Stimulated activated CD4-positive, alpha-beta T cell treated with anti-CD3 and anti-CD28 coated beads, TNF-alpha, amount 100 ng/mL, for 1 hour (primary cell): ENCODE results near the gene SDSL.

Source experiments
- DNase-seq, 3 donors: peaks; one replicate each; pipeline ENCODE4 v3.0.0-alpha.2; 2020; ENCODE audit warnings: low read depth in 3 of 3, low spot score in 1 of 3

The SDSL gene

DNA sequence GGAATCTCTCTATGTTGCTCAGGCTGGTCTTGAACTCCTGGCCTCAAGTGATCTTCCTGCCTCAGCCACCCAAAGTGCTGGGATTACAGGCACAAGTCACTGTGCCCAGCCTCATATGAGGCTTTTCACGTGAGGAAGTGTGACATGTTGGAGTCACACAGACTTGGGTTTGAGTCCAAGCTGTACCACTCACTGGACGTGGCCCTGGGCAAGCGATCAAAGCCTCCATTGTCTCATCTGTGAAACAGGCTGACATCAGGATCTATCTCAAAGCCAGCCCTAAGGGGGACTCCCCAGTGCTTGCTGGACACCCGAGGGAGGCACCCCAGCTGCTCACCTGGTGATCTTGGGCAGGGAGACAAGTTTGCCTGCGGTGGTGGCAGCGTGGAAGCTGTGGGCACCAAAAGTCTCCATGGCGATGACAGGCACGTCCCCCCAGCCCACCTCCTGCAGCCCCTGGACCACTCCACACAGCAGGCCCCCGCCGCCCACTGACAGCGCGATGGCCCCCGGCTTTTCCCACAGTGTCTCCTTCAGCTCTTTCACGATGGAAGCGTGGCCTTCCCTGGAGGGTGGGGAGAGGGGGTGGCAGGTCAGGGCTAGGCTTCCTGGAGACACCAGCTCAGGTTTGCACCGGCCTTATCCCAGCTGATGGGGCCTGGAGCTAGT is 25.2 kb upstream of the SDSL start:
- DNase-seq, result no peak

DNA sequence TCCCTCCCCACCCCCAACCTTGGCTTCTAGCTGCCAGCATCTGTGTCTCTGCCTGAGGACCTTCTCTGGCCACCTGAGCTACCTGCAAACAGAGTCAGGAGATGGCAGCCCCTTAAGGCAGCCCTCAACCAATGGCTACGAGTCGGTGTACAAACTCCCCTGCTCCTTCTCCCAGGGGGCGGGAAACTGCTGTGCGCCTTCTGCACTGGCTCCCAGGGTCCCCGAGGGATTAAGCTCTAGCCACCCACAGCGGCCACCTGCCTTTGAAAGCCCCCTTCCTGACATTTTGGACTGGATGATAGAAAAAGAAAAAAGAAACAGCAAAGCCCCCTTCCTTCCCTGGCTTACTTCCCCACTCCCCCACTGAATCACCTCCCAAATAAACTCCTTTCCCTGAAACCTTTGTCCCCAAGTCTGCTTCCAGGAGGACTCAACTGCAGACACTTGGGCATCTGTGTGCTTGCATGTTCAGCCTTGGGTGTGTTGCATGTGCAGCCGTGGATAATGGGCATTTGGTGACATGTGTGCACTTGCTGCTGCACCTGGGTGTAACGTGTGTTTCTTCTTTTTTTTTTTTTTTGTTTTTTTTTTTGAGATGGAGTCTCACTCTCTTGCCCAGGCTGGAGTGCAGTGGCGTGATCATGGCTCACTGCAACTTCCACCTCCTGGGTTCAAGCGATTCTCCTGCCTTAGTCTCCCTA is 24.5 kb upstream of the SDSL start:
- DNase-seq, result no peak

DNA sequence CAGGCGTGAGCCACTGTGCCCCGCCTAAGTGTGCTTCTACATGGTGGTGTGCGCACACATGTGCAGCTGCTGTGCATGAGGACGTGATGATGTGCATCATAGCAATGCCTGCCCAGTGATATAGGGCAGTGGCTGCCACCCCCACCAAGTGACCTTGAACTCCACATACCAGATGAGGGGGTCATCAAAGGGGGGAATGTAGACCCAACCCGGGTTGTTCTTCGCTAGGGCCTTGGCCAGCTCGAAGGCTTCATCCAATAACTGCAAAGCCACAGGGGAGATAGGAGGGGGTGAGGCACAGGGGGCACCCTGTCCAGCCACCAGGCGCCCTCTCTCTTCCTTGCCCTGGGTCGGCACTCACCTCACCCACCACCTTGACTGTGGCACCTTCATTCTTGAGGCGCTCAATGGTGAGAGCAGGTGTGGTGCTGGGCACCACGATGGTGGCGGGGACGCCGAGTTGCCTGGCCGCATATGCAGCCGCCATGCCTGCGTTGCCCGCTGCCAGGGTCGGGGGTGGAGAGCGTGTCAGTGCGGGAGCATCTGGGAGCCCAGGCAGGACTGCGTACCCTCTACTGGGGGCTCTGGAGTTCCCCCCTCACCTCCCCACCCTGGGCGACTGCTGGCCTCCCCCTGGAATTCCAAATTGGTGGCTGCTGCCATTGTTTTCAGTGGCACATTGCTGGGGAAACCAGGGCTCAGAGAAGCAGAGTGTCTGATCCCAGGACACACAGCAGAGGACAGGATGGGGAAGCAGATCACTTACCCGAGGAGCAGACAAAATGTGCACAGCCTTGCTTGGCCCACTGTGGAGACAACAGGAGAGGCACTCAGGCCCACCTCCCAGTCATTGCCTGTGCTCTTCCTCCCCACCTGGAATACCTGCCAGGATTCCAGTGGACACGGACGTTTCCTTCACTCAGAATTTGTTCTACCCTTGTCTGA is 23.6 kb upstream of the SDSL start:
- DNase-seq, result no peak

DNA sequence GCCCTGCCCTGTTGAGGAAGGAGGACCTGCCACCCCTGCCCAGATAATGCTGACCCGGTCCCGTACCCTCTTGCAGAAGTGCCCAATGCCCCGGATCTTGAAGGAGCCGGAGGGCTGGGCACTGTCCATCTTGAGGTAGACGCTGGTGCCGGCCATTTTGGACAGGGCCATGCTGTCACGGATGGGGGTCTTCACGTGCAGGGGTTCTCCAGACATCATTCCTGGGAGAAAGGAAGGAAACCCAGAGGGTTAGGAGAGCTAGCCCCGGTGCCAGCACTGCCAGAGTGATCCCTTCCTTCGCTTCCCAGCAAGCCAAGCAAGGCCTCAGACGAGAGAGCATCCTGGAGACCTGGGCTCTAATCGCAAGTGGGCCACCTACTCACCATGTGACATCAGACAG is 22.7 kb upstream of the SDSL start:
- DNase-seq, result no peak

DNA sequence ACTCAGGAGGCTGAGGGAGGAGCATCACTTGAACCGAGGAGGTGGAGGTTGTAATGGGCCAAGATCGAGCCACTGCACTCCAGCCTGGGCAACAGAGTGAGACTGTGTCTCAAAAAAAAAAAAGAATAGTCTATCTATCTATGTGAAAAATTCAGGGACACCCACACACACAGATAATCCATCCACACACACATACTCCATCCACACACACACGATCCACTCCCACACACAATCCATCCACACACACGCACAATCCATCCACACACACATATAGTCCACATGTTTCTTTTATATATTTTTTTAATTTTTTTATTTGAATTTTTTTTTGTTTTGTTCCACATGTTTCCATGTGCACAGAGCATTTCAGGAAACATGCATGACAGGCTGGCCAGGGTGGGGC is 21.8 kb upstream of the SDSL start:
- DNase-seq, result no peak

DNA sequence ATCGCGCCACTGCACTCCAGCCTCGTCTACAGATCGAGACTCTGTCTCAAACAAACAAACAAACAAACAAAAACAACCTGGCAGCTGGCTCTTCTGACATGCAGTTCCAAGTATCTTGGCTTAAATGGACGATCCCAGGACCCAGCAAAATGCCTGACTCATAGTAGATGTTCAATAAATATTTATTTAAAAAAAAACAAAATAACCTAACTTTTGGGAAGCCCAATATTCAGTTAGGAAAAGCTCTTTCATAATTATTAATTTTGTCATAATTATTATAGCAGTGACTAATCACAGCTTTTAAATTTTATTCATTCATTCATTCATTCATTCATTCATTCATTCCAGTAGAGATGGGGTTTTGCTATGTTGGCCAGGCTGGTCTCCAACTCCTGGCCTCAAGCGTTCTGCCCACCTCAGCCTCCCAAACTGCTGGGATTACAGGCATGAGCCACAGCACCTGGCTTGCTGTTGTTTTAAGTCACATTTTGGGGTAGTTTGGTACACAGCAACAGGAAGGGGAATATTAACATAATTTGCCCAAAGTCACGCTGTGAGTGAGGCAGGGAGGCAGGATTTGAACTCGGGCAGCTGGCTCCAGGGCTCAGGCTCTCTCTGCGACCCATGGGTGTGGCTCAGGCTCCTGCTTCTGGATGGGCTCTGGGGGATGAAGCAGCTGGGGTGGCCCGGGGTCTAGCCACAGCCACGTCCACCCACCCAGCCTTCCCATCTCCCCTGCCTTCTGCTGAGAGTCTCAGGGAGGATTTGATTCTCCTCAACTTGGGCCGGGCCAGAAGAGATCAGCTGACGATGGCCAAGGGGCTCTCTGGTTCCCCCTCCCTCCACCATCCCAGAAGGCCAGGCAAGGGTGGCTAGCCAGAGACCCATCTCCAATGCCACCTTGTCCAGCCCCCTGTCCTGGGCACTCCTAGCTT is 20.8 kb upstream of the SDSL start:
- DNase-seq, result no peak

DNA sequence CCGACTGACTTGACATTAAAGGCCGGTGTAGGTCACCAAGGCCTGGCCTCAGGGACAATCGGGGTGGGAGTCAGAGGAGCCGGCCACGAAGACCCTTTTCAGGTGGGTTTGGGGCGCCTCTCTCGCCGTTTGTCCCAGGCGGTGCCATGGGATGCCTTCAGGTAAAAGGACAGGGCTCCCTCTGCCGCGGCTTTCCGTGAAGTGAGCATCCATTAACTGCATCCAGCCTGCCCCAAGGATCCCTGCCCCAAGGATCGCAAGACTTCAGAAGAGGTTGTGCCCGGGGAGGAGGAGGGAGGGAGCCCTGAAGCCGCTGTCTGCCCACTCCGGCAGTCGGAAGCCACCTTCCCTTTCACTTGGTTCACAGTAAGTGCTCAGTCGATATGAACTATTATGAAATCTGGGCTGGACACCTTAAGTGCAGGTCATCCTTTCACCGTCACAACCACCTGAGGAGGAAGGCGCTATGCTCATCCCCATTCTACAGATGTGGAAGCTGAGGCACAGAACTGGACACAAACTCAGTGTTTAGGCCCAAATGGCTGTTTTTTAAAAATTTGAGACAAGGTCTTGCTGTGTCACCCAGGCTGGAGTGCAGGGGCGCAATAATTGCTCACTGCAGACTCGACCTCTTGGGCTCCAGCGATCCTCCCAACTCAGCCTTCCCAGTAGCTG is 19.5 kb upstream of the SDSL start:
- no peak for DNase-seq

DNA sequence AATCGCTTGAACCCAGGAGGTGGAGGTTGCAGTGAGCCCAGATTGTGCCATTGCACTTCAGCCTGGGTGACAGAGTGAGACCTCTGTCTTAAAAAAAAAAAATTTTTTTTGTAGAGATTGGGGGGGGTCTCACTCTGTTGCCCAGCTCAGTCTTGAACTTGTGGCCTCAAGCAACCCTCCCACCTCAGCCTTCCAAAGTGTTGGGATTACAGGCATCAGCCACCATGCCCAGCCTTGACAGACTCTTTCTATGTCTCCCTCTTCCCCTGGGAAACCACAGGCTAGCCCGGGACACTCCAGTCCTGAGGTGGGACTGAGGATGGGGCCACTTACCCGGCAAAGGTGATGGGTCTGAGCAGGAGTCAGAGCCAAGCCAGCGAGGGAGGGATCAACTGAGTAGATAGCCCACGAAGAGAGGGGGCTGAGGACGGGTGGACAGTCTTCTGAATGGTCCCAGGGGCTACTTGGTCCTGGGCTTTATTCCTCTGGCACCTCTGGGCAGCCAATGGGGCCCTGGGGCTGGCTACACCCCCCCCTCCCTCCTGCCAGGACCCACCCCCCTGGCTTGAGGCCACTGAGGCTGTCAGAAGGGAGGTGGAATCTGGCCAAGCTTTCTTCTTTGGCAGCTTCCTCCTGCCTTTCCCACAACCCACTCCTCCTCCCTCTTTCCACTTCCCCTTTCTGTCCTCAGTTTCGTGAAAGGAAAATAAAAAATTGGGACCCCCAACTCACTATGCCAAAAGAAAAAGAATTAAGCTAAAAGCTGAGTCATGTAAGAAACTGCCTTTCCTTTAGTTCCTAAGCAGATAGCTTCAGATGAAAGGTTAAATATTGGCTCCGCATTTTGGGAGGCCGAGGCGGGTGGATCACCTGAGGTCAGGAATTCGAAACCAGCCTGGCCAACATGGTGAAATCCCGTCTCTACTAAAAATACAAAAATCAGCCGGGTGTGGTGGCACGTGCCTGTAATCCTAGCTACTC is 18.5 kb upstream of the SDSL start, which contains the start of gene SDS:
TSS of gene SDS (minus strand) at position 453 of the 981 bp plus-strand sequence. CDS start 4,179 bp downstream, outside the sequence.
- DNase-seq, result no peak

DNA sequence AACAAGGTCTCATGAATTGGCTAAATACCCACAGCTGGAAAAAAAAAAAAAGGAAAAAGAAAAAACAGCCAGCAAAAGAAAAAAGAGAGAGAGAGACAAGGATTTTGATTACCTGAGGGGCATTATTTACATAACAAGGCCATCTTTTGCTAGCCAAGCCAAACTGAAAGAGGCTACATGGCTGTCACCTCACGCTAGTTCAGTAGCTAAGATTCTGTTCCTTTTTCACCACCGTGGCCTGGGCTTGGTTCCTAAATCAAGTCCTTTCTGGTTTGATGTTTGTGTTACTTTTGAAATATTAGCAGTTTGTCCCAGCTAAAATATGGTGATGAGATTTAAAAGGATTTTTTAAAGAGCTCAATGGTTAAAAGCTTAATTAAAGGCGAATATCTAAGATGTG is 16.5 kb upstream of the SDSL start:
- DNase-seq, result no peak

DNA sequence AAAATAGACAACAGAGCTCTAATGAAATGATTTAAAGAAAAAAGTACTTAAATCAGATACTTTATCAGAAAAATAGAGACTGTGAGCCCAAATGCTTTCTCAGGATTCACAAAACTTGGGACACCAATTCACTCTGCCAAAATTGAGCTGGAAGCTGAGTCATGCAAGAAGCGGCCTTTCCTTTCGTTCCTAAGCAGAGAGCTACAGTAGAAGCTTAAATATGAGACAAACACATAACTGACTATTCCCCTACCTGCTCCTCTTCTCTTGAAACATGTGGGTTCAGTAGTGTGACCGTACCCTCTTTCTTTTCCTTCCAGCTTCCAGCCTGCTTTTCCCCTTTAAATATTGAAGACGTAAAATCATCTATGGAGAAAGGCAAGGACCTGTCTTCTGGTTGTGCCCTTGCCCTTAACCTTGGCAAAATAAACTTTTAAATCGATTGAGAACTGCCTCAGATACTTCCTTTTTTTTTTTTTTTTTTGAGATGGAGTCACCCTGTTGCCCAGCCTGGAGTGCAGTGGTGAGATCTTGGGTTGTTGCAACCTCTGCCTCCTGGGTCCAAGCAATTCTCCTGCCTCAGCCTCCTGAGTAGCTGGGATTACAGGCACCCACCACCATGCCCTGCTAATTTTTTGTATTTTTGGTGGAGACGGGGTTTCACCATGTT is 14.1 kb upstream of the SDSL start:
- no peak for DNase-seq

DNA sequence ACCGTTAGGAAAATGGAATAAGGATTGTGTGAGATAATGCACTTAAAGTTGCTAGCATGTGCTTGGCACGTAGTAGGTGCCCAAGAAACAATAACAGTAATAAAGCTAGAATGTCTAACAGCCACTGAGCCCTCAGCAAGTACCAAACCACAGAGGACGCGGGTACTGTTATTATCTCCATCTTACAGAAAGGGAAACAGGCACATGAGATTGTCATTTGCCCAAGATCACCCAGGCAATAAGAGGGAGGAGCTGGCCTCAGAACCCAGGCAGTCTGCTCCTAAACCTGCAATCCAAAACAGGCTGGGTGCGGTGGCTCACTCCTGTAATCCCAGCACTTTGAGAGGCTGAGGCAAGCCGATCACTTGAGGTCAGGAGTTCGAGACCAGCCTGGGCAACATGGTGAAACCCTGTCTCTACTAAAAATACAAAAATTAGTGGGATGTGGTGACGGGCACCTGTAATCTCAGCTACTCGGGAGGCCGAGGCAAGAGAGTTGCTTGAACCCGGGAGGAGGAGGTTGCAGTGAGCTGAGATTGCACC is 13.4 kb upstream of the SDSL start:
- DNase-seq, result no peak

DNA sequence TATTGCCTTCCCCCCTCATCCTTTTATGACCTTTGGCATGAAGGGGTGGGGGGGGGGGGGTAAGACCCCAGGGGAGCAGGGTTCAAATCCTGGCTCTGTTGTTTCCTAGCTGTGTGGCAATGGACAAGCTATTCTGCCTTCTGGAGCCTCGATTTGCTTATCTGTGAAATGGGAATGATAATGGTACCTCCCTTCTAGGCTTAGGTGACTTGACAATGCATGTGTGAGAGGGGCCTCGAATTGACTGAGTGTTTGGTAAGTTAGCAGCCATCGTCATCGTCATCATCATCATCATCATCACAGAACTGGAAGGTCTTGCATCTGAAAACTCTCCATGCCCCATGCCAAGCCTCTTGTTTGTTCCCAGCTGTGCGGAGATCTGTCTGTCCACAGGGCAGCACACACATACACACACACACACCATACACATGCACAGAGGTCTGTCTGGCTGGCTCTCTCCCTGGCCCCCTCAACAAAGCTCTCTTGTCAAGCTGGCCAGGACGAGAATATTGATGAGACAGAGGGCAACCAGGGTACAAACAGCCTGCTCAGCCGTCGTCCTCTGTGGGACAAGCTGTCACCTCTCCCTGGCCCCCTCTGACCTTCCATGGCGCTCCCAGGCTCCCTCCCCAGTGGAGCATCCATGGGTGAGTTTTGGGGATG is 12.6 kb upstream of the SDSL start:
- no peak for DNase-seq

DNA sequence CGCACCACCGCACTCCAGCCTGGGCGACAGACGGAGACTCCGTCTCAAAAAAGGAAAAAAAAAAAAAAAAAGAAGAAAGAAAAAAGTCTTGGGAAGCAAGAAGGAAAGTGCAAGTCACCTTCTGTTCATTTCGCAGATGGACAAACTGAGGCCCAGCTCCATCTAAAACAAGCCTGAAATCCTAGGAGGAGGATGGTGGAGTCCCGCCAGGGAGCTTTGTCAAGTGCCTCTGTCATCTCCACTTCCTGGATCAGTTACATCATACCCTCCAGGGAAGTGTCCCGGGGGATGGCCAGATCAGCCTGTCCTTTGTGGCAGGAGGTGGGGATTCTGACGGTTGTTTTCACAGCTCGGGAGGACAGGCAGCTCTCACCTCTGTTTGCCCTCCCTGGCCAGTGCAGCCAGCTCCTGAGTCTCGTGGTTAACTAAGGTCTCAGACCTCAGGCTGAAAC is 8.7 kb upstream of the SDSL start:
- no peak for DNase-seq

DNA sequence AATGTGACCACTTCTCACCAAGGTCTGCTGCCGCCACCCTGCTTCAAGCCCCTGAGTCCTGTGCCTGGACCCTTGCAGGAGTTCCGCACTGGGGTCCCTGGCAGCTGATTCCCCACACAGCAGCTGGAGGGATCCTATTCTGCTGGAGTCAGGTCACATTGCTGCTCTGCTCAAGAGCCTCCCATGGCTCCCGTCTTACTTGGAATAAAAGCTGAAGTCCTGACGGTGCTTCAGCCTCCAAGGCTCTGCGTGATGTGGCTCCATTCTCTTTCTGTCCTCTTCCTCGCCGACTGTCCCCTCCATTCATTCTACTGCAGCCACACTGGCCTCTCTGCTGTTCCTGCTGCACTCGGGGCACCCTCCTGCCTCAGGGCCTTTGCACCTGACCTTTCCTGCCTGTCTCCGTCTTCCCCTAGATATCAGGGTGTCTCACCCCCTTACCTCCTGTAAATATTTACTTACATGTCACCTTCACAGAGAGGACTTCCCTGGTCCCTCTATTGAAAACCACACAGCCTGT is 7.6 kb upstream of the SDSL start:
- no peak for DNase-seq

DNA sequence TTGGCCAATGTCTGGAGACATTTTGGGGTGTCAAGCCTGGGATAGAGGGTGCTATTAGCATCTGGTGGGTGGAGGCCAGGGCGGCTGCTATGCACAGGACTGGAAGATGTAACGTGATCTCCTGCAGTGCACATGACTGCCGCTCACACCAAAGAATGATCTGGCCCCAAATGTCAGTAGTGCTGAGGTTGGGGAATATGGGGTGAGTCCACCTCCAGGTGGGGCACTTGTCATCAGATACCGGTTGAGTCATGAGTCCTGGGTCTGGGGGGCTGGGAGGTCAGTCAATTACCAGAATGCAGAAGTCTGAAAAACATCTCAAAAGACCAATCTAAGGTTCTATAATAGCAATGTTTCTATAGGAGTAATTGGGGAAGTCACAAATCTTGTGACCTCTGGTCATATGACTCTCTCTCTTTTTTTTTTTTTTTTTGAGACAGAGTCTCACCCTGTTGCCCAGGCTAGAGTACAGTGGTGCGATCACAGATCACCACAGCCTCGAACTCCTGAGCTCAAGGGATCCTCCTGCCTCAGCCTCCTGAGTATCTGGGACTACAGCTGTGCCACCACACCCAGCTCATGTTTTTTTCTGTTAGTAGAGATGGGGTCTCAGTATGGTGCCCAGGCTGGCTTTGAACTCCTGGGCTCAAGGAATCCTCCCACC is 6.0 kb upstream of the SDSL start:
- DNase-seq, result no peak

DNA sequence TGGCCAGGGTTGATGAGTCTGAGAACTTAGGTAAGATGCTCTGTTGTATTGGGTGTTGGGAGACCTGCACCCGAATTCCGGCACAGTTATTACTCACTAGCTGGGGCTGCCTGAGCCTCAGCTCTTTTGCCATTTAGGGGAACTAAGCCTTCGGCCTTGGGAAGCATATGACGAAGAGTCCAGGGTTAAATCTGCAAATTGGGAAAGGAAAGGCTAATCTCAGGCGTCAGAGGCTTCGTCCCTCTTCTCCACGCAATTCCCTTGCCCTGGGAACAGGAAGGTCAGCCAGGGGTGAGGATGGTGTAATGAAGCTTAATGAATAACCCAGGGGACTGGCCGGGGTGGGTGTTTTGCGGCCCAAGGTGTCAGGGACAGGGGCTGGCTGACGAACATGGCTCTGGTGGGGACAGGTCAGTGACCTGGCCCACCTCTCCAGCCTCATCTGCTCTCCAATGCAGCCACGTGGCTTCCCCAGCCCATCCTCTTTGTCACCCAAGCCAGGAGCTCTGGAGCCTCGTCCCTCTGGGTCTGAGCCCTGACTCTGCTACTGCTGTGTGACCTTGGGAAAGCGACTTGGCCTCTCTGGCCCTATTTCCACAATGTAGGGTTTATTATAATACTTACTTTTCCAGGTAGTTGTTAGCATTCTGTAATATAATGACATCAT is 3.8 kb upstream of the SDSL start:
- DNase-seq, result no peak
